HFF-Myc (cell line): ENCODE measurements around the gene ARHGEF28.

ENCODE experiments used
- DNase-seq: peaks from one replicate; pipeline ENCODE4 v3.0.0-alpha.2; 2011; ENCODE audit warnings: low read depth; ENCODE audit errors: extremely low read depth
- H3K4me3 ChIP-seq: replicated peaks from 2 replicates; pipeline ENCODE4 v1.5.1; 2011; ENCODE audit warnings: low read depth, mild to moderate bottlenecking, control low read depth, low read length
- TF ChIP-seq, protein P1 (sequence below): IDR thresholded peaks from 2 replicates; pipeline ENCODE4 v1.5.1; 2012; ENCODE audit warnings: mild to moderate bottlenecking, low read depth, low read length, control low read depth; ENCODE audit errors: missing control alignments

ARHGEF28 gene

DNA sequence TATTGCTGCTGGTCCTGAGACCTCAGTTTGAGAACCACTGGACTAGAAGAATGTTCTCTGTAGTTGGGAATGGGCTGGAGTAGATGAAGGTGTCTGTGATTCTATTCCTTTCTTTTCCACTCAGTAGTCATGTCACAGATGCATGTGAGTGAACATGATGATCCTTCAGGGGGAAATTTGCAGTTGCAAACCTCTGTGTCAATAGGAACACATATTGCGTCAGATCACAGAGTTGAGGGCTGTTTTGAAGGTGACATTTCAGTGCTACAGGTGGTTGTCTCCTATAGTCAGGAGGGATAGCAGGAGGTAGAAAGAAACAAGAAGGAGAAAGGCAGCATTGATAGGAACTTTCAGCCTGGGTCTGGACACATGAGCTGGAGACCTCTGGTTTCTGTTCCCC lies 239.3 kb downstream of the ARHGEF28 start:
- TF ChIP-seq, protein P1, sequence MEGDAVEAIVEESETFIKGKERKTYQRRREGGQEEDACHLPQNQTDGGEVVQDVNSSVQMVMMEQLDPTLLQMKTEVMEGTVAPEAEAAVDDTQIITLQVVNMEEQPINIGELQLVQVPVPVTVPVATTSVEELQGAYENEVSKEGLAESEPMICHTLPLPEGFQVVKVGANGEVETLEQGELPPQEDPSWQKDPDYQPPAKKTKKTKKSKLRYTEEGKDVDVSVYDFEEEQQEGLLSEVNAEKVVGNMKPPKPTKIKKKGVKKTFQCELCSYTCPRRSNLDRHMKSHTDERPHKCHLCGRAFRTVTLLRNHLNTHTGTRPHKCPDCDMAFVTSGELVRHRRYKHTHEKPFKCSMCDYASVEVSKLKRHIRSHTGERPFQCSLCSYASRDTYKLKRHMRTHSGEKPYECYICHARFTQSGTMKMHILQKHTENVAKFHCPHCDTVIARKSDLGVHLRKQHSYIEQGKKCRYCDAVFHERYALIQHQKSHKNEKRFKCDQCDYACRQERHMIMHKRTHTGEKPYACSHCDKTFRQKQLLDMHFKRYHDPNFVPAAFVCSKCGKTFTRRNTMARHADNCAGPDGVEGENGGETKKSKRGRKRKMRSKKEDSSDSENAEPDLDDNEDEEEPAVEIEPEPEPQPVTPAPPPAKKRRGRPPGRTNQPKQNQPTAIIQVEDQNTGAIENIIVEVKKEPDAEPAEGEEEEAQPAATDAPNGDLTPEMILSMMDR, result no peak

DNA sequence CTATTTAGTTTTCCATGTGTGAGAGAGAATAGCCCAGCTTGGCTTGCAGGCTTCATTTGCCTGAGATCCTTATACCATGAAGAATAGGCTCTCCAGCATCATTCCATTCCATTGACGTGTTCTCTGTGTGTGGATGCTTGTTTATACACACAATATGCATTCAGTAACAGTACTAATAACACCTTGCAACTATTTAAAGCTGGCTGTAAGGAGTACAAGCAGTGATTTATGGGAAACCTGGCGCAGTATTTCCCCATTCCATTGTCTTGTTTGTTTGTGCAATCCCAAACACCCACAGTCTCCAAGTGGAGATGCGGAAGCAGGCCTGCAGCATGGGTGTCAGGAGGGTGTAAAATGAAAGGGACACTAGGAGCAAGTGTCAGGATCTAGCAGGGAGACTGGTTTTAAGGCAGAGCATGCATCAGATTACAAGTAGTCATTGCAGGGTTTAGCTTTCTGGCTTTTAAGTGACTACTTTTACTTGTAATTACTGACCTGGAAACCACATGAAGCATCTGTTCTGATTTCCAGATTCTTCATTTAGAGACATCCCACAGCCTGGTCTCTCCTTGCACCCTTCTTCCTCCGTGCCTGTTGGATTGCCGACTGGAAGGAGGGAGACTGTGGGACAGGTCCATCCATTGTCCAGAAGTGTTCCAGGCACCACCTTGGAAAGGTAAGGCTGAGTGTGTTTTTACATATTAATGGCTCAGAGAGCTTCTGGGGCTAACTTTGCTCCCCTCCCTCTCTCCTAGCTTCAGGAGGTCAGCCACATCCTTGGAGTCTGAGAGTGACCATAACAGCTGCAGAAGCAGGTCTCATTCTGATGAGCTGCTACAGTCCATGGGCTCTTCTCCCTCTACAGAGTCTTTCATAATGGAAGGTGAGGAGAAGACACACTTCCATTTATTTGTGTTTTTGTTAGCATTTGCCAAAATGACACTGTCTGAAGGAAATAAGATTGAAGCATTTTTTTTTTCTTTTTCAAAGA lies 241.6 kb downstream of the ARHGEF28 start:
- TF ChIP-seq, protein P1, result no peak
- no peak overlapping the region for H3K4me3 ChIP-seq
- DNase-seq, result peak; percentile 47

More for the DNA sequence above, 239.3 kb downstream of the ARHGEF28 start:
- DNase-seq, result no peak
- H3K4me3 ChIP-seq, result no peak overlapping the region

DNA sequence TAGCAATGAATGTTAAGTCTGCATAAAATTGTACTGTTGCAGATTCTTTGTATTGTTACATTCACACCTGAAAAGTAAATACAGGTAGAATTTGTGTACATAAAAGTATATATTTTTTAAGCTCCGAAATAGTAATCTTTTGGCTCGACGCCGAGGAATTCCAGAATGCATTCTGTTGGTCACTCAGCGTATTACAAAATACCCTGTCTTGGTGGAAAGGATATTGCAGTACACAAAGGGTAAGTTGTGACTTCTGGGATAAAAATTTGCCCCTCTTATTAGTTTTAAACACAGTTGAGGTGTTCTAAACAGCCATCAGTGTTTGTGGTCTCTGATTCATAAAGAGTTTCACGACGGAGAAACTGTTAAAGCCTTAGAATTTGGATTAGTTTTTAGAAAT lies 257.6 kb downstream of the ARHGEF28 start:
- no peak overlapping the region for H3K4me3 ChIP-seq
- no peak for DNase-seq
- TF ChIP-seq, protein P1, result no peak

DNA sequence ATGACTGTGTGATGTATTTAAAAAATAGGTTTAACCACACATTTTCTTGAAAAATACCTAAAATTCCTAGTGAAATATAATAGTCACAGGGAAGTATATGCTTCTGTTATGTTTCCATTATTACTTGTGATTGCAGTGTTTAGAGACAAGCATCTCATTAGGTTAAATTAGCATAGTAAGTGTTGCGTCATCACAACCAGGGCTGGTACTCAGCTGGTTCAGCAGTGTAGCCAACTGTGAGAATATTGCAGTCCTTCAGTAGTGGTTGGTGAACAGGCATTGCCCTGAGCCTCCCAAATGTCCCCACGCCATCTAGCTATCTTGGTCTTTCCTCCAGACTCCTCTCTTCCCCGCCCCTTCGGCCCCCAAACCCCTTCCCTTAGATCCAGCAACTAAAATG lies 261.7 kb downstream of the ARHGEF28 start:
- TF ChIP-seq, protein P1, result no peak
- DNase-seq, result no peak
- H3K4me3 ChIP-seq, result no peak overlapping the region

DNA sequence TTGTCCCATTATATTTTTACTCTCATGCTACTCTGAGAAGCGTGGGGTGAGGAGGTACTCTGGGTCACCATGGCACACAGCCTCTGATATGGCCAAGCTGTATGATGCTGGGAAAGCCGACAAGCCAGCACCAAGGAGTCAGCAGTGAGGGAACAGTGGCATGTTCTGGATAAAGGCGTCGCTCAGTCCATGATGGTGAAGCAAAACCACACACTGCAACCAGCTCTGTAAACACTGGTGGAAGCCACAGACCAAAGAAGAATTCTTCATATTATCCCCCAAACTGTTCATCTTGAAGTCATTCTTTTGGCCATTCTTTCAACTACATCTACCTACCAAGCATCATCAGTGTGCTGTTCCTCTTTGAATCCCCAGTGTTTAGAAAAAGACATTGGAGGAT lies 264.6 kb downstream of the ARHGEF28 start:
- TF ChIP-seq, protein P1, result no peak
- no peak overlapping the region for H3K4me3 ChIP-seq
- no peak for DNase-seq

DNA sequence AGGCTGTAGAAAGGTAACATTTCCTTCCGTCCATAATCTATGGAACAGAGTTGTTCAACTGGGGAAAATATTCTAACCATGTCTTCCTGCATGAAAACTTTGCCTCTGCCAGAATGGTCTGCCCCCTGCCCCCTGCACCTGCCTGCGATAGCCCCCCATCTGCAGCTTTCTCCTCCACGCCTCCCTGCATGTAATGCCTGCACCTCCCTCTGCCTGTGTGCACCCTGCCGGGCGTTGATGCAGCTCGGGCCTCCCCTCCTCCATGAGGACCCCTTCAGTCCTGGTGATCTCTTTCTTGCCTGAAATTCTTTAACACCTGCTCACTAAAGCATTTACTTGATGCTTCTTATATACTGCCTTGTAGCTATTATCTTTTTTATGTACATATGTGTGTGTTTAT lies 266.2 kb downstream of the ARHGEF28 start:
- TF ChIP-seq, protein P1, result no peak
- H3K4me3 ChIP-seq, result no peak overlapping the region
- DNase-seq, result no peak
